ENCODE data around the gene P3H4.

P3H4 gene

DNA sequence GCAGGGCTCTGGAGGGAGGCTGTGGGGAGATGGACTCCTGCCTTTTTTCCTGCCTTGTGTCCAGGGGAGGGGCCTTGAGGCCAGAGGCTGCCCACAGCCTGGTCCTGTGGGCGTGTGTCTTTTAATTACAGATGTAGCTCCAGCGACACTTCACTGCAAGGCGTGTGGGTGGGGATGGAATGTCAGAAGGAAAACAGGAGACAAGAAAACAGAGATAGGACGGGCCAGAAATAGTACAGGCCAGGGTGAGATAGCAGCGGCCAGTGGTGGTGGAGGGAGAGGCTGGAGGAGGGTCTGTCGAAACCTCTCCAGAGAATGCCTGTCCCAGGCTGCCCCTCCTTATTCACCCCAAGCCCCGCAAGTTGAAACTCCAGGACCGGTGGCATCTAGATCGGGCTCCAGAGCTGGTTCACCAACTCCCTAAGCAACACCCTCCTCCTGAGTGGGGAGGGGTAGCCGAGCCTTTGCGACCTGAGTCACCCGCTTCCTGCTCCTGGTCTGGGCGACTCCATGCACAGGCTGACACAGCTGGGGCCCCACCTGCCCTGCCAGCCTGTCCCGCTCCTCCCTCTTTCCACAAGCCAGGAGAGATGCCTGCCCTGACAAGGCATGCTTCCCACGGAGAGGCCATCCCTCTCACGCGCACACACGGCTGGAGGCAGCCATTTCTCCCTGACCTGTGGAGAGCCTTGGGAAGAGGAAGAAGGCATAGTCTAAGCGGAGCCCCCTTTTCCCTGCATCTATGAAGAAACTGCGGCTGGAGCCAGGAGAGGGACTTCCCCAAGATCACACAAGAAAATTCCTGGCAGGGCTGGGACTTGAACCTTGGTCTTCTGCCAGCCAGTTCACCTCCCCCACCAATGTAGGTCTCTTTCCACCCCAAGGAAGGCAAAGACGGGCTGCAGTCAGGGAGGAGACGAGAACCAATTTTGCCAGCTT, 18.6 kb downstream of the P3H4 start:
- Histone ChIP-seq H3K9ac (ENCODE audit: low read depth in 1 of 2, low read length in 2 of 2) (peak overlapping the region; percentile 52 to 71), H3K27ac (ENCODE audit: low read depth, low read length) (peak overlapping the region; percentile 91), H3K4me3 (ENCODE audit: low read depth in 1 of 2, low read length in 2 of 2) (peak overlapping the region; percentile 23 to 45), H3K27me3 (ENCODE audit: control insufficient read depth in 1 of 2, insufficient read depth in 2 of 2, low read length in 2 of 2) (no peaks in the 10 kb centered on the region), H3K36me3 (ENCODE audit: control insufficient read depth in 1 of 2, insufficient read depth in 2 of 2, low read length in 2 of 2) (no peaks in the 10 kb centered on the region), H3K4me1 (ENCODE audit: control insufficient read depth in 1 of 2, insufficient read depth in 2 of 2, low read length in 2 of 2) (peaks cover 27 to 31% of the 10 kb centered on the region in 2 donors), H3K9me3 (ENCODE audit: control insufficient read depth in 1 of 2, low read length in 2 of 2) (no peaks in the 10 kb centered on the region)

- Histone ChIP-seq H3K9me3 (ENCODE audit: control insufficient read depth in 1 of 2, low read length in 2 of 2) (no peaks in the 10 kb centered on the region), H3K4me1 (ENCODE audit: control insufficient read depth in 1 of 2, insufficient read depth in 2 of 2, low read length in 2 of 2) (peaks cover 31% of the 10 kb centered on the region in 2 donors), H3K36me3 (ENCODE audit: control insufficient read depth in 1 of 2, insufficient read depth in 2 of 2, low read length in 2 of 2) (peaks cover 0 to 5% of the 10 kb centered on the region in 2 donors), H3K4me3 (ENCODE audit: low read depth in 1 of 2, low read length in 2 of 2) (no peak overlapping the region), H3K9ac (ENCODE audit: low read depth in 1 of 2, low read length in 2 of 2) (peak overlapping the region; percentile 4 to 22), H3K27me3 (ENCODE audit: control insufficient read depth in 1 of 2, insufficient read depth in 2 of 2, low read length in 2 of 2) (no peaks in the 10 kb centered on the region), H3K27ac (ENCODE audit: low read depth, low read length) (no peak overlapping the region)
Measured at GRCh38 chr17:41787021-41787418, 24.7 kb downstream of the P3H4 start.

DNA sequence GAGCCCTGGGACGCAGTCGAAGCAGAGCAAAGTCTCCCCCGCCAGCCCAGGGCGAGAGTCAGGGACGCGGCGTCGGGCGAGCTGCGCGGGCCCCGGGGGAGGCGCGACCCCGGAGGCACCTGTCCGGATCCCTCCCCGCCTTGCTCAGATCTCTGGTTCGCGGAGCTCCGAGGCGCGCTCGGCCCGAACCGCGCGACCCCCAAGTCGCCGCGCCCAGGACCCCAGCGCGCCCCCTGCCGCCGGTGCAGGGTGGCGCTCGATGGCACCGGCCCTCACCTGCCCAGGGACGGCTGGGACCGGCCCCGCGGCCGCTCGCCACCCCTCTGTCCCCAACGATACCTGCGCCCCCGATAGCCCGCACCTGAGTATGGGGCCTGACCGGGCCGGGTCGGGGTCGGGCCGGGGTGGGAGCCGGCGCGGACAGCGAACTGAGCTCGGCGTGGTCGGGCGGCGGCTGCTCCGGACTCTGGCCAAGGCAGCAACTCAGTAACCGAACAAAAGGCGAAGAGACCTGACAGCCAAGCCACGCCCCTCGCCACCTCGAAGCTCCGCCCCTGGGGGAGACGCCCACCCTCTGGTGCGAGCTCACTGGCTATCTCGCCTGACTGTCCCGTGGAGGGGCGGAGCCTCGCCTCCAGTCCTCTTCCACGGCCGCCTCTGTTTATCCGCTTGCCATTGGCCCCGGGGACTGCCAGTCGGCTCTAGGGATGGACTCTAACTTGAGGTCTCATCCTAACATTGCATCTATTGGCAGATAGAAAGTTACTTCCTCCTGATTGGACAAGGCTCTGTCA, 25.3 kb downstream of the P3H4 start, which contains the start of gene JUP:
Gene JUP (minus strand): TSS at position 485 of the 794 bp plus-strand sequence. CDS start 14,857 bp downstream, outside the sequence.
- peaks cover 30 to 32% of the 10 kb centered on the region in 2 donors for H3K4me1 ChIP-seq (ENCODE audit: control insufficient read depth in 1 of 2, insufficient read depth in 2 of 2, low read length in 2 of 2)
- peak within 1 kb of the TSS; percentile 90 to 96 for H3K9ac ChIP-seq (ENCODE audit: low read depth in 1 of 2, low read length in 2 of 2)

GRCh38 chr17:41785859-41786226, 25.9 kb downstream of the P3H4 start:
- Histone ChIP-seq H3K9me3 (ENCODE audit: control insufficient read depth in 1 of 2, low read length in 2 of 2) (no peaks in the 10 kb centered on the region), H3K4me1 (ENCODE audit: control insufficient read depth in 1 of 2, insufficient read depth in 2 of 2, low read length in 2 of 2) (peaks cover 31 to 33% of the 10 kb centered on the region in 2 donors), H3K27ac (ENCODE audit: low read depth, low read length) (peak overlapping the region; percentile 99), H3K4me3 (ENCODE audit: low read depth in 1 of 2, low read length in 2 of 2) (peak overlapping the region; percentile 72 to 75), H3K27me3 (ENCODE audit: control insufficient read depth in 1 of 2, insufficient read depth in 2 of 2, low read length in 2 of 2) (no peaks in the 10 kb centered on the region), H3K36me3 (ENCODE audit: control insufficient read depth in 1 of 2, insufficient read depth in 2 of 2, low read length in 2 of 2) (peaks cover 0 to 5% of the 10 kb centered on the region in 2 donors), H3K9ac (ENCODE audit: low read depth in 1 of 2, low read length in 2 of 2) (peak overlapping the region; percentile 90 to 96)

More for the DNA sequence above, 25.3 kb downstream of the P3H4 start, which contains the start of gene JUP:
- H3K4me3 ChIP-seq (ENCODE audit: low read depth in 1 of 2, low read length in 2 of 2): peak within 1 kb of the TSS; percentile 72 to 75
- H3K9me3 ChIP-seq (ENCODE audit: control insufficient read depth in 1 of 2, low read length in 2 of 2): no peaks in the 10 kb centered on the region
- H3K27me3 ChIP-seq (ENCODE audit: control insufficient read depth in 1 of 2, insufficient read depth in 2 of 2, low read length in 2 of 2): no peaks in the 10 kb centered on the region
- peaks cover 0 to 5% of the 10 kb centered on the region in 2 donors for H3K36me3 ChIP-seq (ENCODE audit: control insufficient read depth in 1 of 2, insufficient read depth in 2 of 2, low read length in 2 of 2)
- H3K27ac ChIP-seq (ENCODE audit: low read depth, low read length): peak within 1 kb of the TSS; percentile 99

GRCh38 chr17:41785091-41785858, 26.5 kb downstream of the P3H4 start:
- no peaks in the 10 kb centered on the region for H3K9me3 ChIP-seq (ENCODE audit: control insufficient read depth in 1 of 2, low read length in 2 of 2)
- peak overlapping the region; percentile 72 to 75 for H3K4me3 ChIP-seq (ENCODE audit: low read depth in 1 of 2, low read length in 2 of 2)
- peak overlapping the region; percentile 90 to 96 for H3K9ac ChIP-seq (ENCODE audit: low read depth in 1 of 2, low read length in 2 of 2)
- H3K36me3 ChIP-seq (ENCODE audit: control insufficient read depth in 1 of 2, insufficient read depth in 2 of 2, low read length in 2 of 2): peaks cover 0 to 5% of the 10 kb centered on the region in 2 donors
- peak overlapping the region; percentile 99 for H3K27ac ChIP-seq (ENCODE audit: low read depth, low read length)
- H3K4me1 ChIP-seq (ENCODE audit: control insufficient read depth in 1 of 2, insufficient read depth in 2 of 2, low read length in 2 of 2): peaks cover 31 to 33% of the 10 kb centered on the region in 2 donors
- no peaks in the 10 kb centered on the region for H3K27me3 ChIP-seq (ENCODE audit: control insufficient read depth in 1 of 2, insufficient read depth in 2 of 2, low read length in 2 of 2)

- peak overlapping the region; percentile 72 to 75 for H3K4me3 ChIP-seq (ENCODE audit: low read depth in 1 of 2, low read length in 2 of 2)
- H3K9ac ChIP-seq (ENCODE audit: low read depth in 1 of 2, low read length in 2 of 2): peak overlapping the region; percentile 90 to 96
- H3K4me1 ChIP-seq (ENCODE audit: control insufficient read depth in 1 of 2, insufficient read depth in 2 of 2, low read length in 2 of 2): peaks cover 33 to 36% of the 10 kb centered on the region in 2 donors
- no peaks in the 10 kb centered on the region for H3K9me3 ChIP-seq (ENCODE audit: control insufficient read depth in 1 of 2, low read length in 2 of 2)
- peaks cover 0 to 5% of the 10 kb centered on the region in 2 donors for H3K36me3 ChIP-seq (ENCODE audit: control insufficient read depth in 1 of 2, insufficient read depth in 2 of 2, low read length in 2 of 2)
- H3K27me3 ChIP-seq (ENCODE audit: control insufficient read depth in 1 of 2, insufficient read depth in 2 of 2, low read length in 2 of 2): no peaks in the 10 kb centered on the region
- H3K27ac ChIP-seq (ENCODE audit: low read depth, low read length): no peak overlapping the region
Measured at GRCh38 chr17:41784207-41784744, 27.5 kb downstream of the P3H4 start.

DNA sequence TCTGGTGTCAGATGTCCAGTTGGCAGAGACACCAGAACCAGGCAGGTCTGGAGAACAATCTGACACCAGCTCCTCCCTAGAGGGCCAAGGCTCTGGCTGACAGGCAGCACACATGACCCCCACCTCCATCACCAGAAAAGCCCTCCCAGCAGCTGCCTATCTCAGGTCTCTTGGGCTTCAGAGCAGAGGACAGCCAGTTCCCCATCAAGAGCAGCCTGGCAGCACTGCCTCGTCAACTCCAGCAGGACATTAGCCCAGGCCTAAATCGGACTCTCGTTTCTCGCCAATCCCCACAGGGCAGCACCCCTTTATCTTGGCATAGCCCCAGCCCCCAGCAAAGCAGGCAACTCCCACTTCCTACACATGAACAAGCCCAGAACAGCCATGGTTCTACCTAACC, 29.6 kb downstream of the P3H4 start:
- Histone ChIP-seq H3K36me3 (ENCODE audit: control insufficient read depth in 1 of 2, insufficient read depth in 2 of 2, low read length in 2 of 2) (peaks cover 0 to 5% of the 10 kb centered on the region in 2 donors), H3K9me3 (ENCODE audit: control insufficient read depth in 1 of 2, low read length in 2 of 2) (no peaks in the 10 kb centered on the region), H3K27me3 (ENCODE audit: control insufficient read depth in 1 of 2, insufficient read depth in 2 of 2, low read length in 2 of 2) (no peaks in the 10 kb centered on the region), H3K27ac (ENCODE audit: low read depth, low read length) (no peak overlapping the region), H3K9ac (ENCODE audit: low read depth in 1 of 2, low read length in 2 of 2) (no peak overlapping the region), H3K4me1 (ENCODE audit: control insufficient read depth in 1 of 2, insufficient read depth in 2 of 2, low read length in 2 of 2) (peaks cover 40 to 49% of the 10 kb centered on the region in 2 donors), H3K4me3 (ENCODE audit: low read depth in 1 of 2, low read length in 2 of 2) (peak overlapping the region in 1 of 2 donors; percentile 9)

- Histone ChIP-seq H3K9me3 (ENCODE audit: control insufficient read depth in 1 of 2, low read length in 2 of 2) (no peaks in the 10 kb centered on the region), H3K27me3 (ENCODE audit: control insufficient read depth in 1 of 2, insufficient read depth in 2 of 2, low read length in 2 of 2) (no peaks in the 10 kb centered on the region), H3K4me3 (ENCODE audit: low read depth in 1 of 2, low read length in 2 of 2) (no peak overlapping the region), H3K36me3 (ENCODE audit: control insufficient read depth in 1 of 2, insufficient read depth in 2 of 2, low read length in 2 of 2) (peaks cover 0 to 5% of the 10 kb centered on the region in 2 donors), H3K4me1 (ENCODE audit: control insufficient read depth in 1 of 2, insufficient read depth in 2 of 2, low read length in 2 of 2) (peaks cover 42 to 55% of the 10 kb centered on the region in 2 donors), H3K27ac (ENCODE audit: low read depth, low read length) (no peak overlapping the region), H3K9ac (ENCODE audit: low read depth in 1 of 2, low read length in 2 of 2) (peak overlapping the region in 1 of 2 donors; percentile 47)
Measured at GRCh38 chr17:41781404-41782110, 30.2 kb downstream of the P3H4 start.

DNA sequence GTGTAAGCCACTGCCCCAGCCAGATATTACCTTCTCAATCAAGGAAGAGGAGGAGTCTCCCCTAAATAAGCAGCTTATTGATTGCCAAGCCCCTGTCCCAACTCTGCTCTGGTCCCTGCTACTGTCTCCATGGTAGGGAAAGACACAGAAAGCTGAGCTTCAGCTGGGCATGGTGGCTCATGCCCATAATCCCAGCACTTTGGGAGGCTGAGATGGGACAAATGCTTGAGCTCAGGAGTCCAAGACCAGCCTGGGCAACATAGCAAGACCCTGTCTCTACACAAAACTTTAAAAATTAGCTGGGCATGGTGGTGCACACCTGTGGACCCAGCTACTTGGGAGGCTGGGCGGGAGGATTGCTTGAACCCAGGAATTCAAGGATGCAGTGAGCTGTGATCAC, 31.8 kb downstream of the P3H4 start:
- H3K36me3 ChIP-seq (ENCODE audit: control insufficient read depth in 1 of 2, insufficient read depth in 2 of 2, low read length in 2 of 2): peaks cover 0 to 5% of the 10 kb centered on the region in 2 donors
- peaks cover 56 to 69% of the 10 kb centered on the region in 2 donors for H3K4me1 ChIP-seq (ENCODE audit: control insufficient read depth in 1 of 2, insufficient read depth in 2 of 2, low read length in 2 of 2)
- no peaks in the 10 kb centered on the region for H3K27me3 ChIP-seq (ENCODE audit: control insufficient read depth in 1 of 2, insufficient read depth in 2 of 2, low read length in 2 of 2)
- H3K9me3 ChIP-seq (ENCODE audit: control insufficient read depth in 1 of 2, low read length in 2 of 2): no peaks in the 10 kb centered on the region
- no peak overlapping the region for H3K9ac ChIP-seq (ENCODE audit: low read depth in 1 of 2, low read length in 2 of 2)
- H3K4me3 ChIP-seq (ENCODE audit: low read depth in 1 of 2, low read length in 2 of 2): no peak overlapping the region
- H3K27ac ChIP-seq (ENCODE audit: low read depth, low read length): no peak overlapping the region

All from duodenal mucosa (tissue), 2 donors.